HG02588 (cell line): Measurements from ENCODE around the gene CFAP141.
A peak's percentile ranks its signal among the peaks of the same experiment; 100 is the strongest.
"Not testable (repeated sequence)": the region's sequence is repeated elsewhere in the genome, so short reads cannot be mapped to it uniquely, and the experiment has no call there.

Source experiments
- ATAC-seq: cut with Tn5 transposase; IDR thresholded peaks from one replicate; pipeline ENCODE4 v1.9.1; 2021; ENCODE audit warnings: mild to moderate bottlenecking, moderate library complexity; ENCODE audit not compliant: unreplicated experiment

CFAP141 gene

DNA sequence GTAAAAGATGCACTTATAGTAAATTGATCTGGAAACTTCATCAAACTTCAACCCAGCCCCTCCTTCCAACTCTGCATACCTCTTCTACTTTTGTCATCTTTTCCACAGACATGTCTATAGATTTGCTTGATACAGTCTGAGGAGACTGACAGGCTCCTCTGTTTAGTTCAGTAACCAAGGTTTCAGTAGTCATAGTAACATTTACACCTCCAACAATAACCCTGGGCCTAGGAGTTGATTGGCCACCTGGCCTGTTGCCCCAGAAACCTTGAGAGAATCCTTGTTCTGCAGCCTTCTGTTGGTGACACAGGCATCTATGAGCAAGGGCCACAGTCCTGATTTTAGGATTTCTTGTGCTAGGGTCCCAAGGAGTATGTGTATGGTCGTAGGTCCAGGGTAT is at the start of gene CFAP141:
TSS of gene CFAP141 (minus strand) at position 138 of the 400 bp plus-strand sequence. CDS start at position 112, 26 bp downstream.
- ATAC-seq: no peak

DNA sequence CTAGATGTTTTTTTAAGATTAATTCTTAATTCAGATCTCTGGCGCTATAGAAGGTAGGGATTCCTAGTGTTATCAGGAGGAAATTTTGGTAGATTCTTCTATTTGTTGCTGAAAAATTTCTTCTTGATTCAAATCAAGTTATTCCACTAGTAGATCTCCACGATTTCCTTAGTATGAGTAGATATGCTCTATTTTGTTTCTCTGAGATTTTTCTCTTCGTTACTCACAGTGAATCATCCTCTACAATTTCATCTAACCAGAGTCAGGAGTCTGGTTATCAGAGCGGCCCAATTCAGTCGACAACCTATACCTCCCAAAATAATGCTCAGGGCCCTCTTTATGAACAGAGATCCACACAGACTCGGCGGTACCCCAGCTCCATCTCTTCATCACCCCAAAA is 47.5 kb upstream of the CFAP141 start:
- ATAC-seq: no peak

DNA sequence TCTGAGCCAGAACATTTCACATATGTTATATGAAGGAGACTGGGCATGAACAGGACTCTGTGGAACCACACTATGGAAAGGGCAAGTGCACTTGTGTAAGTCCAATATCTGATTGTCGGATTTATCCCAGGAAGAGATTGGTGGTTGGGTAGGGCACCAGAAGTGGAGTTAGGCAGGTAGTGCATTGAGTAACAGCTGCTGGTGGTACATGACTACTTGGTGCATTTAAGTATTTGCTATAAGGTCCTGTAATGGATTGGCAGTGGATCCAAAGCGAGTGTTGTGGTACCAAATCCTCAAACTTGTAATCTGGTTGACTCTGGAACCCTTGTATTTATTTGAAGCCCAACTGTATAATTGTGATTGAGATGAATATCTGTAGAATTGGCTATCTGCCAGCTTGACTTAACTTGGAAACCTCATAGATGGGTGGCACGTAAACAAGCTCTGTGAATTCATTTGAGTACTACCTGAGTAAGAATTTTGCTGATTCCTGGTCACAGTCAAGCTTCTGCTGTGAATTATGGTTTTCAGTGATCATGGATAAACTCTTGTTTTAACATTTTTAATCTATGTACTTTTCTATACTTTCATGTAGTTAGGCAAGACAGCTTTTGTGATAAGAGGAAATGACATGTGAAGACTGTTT is 35.7 kb upstream of the CFAP141 start:
- ATAC-seq: no peak

DNA sequence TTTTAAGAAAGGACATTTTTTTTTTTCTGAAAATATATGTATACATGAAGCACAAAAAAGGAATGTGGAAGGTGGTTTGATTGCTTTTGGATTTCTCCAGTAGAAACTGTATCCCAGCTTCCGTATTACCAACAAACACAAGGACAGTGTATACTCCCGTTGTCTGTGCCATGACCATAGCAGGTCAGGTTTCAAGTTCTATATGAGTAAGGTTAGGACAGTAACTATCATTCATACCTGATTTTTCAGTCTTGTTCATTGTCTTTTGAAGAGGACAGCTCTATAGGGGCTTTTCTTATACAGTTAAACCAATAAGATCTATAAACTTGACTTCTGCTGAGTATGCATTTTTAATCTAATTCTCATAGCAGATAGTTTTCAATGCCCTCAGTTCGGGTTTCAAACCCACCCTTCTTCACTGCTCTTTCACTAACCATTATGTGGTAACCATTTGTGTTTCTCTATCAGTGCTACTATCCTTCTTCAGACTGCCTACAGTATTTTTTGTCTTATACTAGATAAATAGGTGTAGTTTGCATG is 34.2 kb upstream of the CFAP141 start:
- no peak for ATAC-seq

DNA sequence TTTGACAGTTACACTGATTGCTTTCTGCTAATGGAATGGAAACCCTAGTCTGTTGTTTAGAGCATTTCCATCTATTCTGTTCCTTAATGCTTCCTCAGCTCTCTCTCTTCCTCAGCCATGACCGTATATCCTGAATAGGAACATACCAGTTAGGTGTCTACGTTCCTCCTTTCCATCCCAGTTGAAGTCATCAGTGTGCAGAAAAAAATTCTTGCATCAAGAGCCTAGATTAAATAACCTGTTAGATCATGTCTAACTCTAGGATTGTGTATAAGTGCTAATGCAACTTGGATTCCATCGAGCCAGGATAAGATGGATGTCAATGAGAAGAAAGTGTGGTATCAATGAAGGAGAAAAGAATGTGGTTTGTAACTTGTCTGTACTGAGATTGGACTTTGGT is 33.4 kb upstream of the CFAP141 start:
- ATAC-seq: no peak

DNA sequence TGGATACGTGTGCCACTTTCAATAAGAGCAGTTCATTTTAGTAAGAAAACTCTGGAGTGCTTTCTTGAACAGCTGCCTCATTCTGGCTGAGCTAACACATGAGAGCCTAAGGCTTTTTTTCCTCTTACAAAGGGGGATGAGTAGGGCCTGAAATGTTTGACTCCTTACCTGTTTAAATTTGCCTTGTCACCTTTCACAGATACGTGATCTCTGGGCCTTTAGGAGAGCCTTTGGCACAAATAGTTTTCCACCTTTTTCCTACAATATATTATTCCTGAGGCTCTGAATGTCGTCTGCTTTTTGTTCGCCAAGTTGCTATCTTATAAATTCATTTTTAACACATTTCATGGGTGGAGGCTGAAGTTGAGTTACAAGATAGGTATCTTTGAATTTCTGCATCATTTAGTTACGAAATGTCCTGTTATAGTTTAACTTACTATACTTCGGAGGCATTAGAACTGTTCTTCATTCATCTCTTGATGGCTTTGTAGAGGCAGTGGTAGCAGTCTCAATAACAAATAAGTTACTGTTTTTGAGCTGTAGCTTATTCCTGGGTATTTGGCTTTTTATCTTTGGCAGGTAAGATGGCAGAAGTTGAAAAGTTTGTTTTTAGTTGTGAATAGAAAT is 31.9 kb upstream of the CFAP141 start:
- ATAC-seq: no peak

DNA sequence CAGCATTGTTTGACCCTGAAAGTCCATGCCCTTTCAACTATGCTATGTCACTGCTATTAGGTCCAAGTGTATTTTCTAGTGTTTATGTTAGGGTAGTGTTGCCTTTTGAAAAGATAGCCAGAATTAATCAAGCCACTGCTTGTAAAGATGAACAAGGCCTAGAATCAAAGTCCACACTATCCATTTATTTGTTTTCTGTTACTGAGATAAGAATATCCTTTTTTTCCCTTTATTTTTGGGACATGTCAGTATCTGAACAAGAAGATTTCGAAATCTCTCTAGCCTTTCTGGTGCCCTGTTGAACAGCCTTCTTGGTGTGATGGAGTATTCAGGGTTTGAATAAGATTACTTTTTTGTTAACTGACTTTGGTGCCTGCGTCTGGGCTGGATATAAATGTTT is 31.3 kb upstream of the CFAP141 start:
- ATAC-seq: no peak

DNA sequence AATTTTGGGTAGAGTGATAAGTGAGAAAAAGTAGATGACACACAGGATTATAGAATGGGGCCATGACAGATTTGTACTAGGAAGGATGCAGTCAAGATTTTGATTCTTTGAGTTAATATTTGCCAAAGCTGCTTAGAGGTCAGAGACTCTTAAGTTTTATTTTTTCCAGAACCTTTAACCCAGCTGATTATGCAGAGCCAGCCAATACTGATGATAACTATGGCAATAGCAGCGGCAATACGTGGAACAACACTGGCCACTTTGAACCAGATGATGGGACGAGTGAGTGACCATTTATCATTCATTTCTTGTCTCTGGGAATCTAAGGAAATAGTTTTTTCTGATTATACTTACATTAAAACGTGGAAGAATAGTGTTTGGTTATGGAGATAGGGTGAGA is 30.7 kb upstream of the CFAP141 start:
- ATAC-seq: no peak

DNA sequence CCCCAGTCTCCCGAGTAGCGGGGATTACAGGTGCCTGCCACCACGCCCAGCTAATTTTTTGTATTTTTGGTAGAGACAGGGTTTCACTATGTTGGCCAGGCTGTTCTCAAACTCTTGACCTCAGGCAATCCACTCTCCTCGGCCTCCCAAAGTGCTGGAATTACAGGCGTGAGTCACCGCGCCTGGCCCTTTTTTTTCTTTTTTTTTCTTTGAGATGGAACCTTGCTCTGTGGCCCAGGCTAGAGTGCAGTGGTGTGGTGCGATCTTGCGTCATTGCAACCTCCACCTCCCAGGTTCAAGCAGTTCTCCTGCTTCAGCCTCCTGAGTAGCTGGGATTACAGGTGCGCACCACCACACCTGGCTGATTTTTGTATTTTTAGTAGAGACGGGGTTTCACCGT is 27.0 kb upstream of the CFAP141 start:
- not testable (repeated sequence) for ATAC-seq

DNA sequence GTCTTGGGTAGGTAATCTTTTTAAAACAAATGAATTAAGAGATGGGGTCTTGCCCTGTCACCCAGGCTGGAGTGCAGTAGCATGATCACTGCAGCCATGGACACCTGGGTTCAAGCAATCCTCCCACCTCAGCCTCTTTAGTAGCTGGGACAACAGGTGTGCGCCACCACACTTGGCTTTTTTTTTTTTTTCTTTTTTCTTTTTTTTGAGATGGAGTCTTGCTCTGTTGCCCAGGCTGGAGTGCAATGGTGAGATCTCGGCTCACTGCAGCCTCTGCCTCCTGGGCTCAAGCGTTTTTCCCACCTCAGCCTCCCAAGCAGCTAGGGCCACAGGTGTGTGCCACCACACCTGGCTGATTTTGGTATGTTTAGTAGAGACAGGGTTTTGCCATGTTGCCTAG is 25.0 kb upstream of the CFAP141 start:
- ATAC-seq: not testable (repeated sequence)

DNA sequence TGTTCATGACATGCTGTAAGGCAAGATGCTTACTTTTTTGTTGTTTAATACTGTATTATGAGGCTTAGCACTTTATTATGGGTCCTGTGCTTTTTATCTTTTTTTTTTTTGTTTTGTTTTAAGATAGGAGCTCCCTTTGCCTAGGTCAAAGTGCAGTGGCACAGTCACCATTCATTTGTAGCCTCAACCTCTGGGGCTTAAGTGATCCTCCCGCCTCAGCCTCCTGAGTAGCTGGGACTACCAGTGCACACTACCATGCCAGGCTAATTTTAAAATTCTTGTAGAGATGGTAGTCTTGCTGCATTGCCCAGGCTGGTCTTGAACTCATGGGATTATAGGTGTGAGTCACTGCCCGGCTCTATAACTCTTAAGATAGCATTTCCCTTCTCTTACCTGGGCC is 19.2 kb upstream of the CFAP141 start:
- ATAC-seq: no peak

DNA sequence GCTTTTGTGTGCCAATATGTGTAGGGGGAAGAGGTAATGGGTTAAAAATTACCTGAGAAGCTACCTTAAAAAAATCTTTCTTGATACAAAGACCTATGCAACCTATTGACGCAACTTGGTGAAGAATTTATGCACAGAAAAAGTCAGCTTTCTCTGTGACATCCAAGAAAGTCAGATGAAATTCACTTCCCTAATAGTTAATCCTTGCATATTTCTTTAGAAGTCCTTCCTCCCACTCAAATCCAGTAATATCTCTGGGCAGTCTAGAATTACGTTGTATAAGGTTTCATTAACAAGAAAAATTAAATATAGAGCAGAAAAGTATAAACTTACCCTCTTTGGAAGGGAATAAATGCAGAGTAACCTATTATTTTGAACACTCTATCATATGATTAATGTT is 17.5 kb upstream of the CFAP141 start:
- ATAC-seq: no peak

DNA sequence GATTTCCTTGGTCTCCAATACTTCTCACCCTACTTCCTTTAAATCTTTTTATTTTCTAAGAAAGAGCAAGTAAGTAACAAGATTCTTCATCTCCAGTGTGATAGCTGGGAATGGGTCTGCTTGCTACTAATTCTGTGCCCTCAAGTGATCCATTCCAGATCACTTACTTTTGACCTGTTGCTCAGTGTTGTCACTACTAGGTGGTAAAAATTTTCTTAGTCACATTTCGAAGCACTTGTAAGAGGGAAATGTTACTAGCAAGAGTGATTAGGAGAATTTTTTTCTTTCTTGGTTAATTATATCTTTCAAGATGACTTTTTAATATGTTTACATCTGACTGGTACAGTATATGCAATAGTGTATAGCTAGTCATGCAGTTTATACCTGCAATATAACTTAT is 16.8 kb upstream of the CFAP141 start:
- no peak for ATAC-seq

DNA sequence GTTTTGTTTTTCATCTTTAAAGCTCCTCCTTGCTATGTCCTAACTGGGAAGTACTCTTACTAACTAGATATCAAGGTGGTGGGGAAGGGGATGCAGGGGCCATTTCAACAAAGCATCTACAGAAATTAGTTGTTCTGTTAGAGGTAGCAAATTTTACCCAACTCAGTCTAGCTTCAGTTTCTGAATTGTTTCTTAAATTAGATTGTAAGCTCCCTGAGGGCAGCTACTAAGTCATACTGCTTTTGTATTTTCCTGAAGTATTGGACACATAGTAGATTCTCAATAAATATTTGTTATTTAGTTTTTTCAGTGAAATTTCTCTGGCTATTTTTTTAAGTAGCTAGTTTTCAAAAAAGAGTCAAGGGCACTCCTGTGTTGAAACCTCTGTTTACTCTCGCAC is 16.4 kb upstream of the CFAP141 start:
- no peak for ATAC-seq

DNA sequence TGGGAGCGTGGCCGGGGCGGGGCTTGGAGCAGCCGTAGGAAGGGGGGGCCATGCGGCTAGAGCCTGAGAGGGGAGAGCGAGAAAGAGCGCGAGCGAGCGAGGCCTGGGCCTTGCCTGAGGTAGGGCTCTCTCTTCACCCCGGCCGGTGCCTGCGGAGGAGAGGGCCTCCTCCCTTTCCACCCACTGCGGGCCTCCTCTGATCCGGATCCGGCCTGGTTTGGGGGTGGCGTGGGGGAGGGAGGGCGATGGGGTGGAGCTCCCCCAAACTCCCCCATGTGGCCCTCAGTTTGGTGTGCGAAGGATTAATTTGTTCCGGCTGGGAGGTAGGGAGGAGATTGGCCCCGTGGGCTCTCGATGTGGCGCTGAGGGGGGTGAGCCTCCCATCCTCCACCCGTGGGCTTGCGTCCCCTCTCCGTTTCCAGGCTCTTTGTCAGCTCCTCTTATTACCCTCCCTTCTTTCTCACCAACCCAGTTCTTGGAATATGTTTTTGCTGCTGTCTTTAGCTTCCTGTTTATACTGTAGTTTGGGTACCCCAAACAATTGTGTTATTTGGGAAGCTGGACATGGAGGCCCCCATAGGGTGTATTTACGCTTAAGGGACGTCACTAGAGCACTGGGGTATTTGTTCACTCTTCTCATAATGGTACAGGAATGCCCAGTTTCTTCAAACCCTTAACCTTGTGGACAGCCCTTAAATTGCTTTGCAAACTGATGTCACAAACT is 15.3 kb upstream of the CFAP141 start:
- peak; percentile 10 for ATAC-seq

DNA sequence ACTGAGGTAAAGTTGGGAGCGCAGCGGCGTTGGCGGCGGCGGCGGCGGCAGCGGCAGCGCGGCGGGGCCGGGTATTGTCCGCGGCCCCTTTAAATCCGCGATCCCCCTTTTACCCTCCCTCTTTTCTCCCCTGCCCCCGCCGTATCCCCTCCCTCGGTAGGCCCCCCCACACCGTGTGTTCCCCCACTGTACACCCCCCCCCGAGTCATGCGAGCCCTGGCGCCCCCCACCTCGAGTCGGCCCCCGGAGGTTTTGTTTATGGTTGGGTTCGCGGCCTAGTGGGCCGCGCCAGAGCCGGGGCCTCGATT is 14.8 kb upstream of the CFAP141 start:
- ATAC-seq: no peak

DNA sequence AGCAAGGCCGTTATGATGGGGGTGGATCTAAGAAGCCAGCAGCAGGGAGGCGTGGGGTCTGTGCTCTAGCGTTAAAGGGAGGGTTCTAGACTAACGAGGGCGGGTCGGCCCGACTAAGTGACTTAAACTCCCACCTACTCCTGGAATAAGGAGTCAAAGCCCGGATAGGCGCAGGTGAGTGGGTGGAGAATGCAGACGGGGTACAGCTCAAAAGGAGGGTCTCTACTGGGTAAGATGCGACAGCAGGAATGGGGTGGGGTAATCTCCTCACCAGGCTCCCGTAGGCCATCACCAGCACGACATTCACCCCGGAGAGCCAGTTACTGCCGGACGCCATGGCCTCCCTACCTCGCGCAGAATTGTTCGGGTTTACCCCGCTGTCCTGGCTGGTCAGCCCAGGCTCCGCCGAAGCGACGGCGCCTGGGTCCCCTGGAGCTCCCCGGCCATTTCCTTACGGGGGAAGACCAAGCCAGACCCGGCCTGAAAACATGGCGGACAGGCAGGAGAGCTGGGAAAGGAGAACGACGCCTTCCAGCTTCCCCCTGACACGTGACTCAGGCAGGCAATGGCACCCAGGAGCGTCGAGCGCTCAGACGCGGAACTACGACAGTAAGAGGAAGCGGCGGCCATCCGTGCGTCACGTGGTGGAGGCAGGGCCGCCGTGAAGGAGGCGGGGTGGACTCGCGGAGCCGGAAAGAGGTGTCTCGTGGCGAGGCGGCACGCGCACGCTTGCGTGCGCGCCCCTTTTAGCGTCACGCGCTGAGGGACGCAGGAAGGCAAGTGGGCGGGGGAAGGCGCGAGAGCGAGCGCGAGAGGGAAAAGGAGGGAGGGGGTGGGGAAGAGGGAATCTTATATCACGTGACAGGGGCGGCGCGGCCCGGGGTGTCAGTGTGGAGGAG is 14.2 kb upstream of the CFAP141 start, which contains the start of gene UBAP2L:
TSS of gene UBAP2L (plus strand) at position 885 of the 899 bp plus-strand sequence. CDS start 4,169 bp downstream, outside the sequence.
- ATAC-seq: peak; percentile 90

DNA sequence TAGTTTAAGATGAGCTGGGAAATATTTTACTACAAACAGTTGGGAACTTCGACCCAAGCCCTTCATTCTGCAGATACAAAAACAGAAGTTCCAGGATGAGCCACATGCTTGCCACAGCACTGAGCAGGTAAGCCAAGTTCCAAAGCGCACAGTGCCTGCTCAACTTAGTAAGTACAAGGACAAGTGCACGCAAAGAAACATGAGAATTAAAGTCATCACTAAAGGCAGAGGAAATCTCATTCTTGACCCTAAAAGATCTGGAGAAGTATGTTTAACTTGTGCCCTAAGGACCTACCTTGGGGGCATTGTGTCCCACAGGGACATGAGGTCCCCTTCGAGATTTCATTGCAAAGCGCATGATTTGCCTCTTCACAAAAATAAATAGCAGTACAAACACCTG is 13.4 kb upstream of the CFAP141 start:
- no peak for ATAC-seq

DNA sequence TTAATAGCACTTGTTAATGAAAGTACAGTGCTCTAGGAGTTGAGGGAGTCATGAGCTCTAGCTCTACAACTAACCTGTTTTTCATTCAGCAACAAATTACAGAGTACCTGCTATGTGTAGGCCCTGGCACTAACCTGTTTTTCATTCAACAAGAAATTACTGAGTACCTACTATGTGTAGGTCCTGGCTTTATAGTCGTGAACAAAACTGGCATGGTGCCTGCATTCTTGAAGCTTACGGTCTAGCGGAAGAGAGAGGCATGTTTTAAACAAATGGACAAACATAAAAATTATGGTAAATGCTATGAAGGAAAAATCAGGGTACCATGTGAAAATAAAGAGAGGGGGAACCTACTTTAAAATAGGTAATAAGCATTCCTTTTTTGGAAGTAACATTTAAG is 12.4 kb upstream of the CFAP141 start:
- ATAC-seq: no peak

DNA sequence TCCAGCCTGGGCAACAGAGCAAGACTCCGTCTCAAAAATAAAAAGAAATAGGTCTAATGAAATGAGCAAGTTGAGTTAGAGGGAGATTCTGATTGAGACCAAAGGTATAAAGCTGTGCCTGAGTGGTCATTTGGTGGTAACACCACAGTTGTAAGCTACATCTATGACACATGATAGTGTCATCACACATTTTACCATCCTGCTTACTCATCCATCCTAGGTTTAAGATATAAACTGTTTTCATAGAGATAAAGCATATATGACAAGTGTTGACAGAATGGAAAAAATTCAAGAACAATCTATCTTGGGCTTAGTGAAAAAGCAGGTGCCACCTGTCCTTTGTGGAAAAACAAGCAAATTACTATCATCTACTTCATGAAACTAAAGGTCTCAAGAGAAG is 7.1 kb upstream of the CFAP141 start:
- no peak for ATAC-seq

DNA sequence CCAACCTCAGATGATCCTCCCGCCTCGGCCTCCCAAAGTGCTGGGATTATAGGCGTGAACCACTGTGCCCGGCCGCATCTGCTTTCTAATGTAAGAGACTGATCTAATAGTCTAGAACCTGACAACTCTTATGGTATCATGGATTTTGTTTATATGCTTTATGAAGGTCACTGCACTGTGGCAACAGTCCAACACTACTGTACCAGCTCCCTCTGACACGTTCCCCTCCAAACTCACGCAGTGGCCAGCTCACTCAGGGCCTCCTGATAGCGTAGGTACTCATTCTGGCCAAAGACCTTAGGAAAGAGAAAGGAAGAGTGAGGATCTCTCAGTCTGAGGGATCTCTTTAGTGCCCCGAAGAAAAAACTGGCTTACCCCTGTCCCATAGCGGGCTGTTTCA is 6.0 kb upstream of the CFAP141 start:
- no peak for ATAC-seq
